Common myeloid progenitor, CD34-positive (primary cell): Measurements from ENCODE around the gene KANK4.
A peak's percentile ranks its signal among the peaks of the same experiment; 100 is the strongest.

Experiments
- CTCF ChIA-PET: fragments of 350-600 bp; sonication (Branson Sonifier 250); formaldehyde crosslinking; loops from one replicate; lab custom pipeline; 2021; ENCODE audit warnings: antibody characterized with exemption; lab: Charles Lee
- POLR2A ChIA-PET: fragments of 350-600 bp; sonication (Branson Sonifier 250); formaldehyde crosslinking; loops from one replicate; lab custom pipeline; 2021; ENCODE audit warnings: antibody characterized with exemption; lab: Charles Lee
- DNase-seq, 3 donors: peaks; one replicate each; pipeline versions ENCODE4 v3.0.0 to v3.0.0-alpha.2; 2013
- H3K27ac ChIP-seq, 2 experiments: 1 replicate in 1 of 2; 2 replicates in 1 of 2; pipeline ENCODE4 v1.7.0; 2013; ENCODE audit warnings: inconsistent platforms in 2 of 2, low read length in 2 of 2, mild to moderate bottlenecking in 2 of 2, low read depth in 1 of 2, moderate library complexity in 1 of 2; ENCODE audit not compliant: severe bottlenecking in 2 of 2, insufficient read depth in 1 of 2, poor library complexity in 1 of 2
- H3K27me3 ChIP-seq, 5 experiments: replicated peaks in 2 of 5; 1 replicate in 3 of 5; 2 replicates in 2 of 5; pipeline versions ENCODE4 v1.6.1 to v1.7.0; 2013; ENCODE audit warnings: low read length in 4 of 5, mild to moderate bottlenecking in 2 of 5, moderate library complexity in 2 of 5, inconsistent platforms in 1 of 5; ENCODE audit not compliant: insufficient read depth in 5 of 5, control insufficient read depth in 4 of 5
- H3K36me3 ChIP-seq, 4 experiments: 1 replicate in 2 of 4; 2 replicates in 2 of 4; pipeline versions ENCODE4 v1.6.1 to v1.7.0; 2013; ENCODE audit warnings: low read length in 3 of 4, control low read depth in 1 of 4, mild to moderate bottlenecking in 1 of 4; ENCODE audit not compliant: control insufficient read depth in 4 of 4, insufficient read depth in 4 of 4
- H3K4me1 ChIP-seq, 4 experiments: 1 replicate in 3 of 4; 2 replicates in 1 of 4; pipeline versions ENCODE4 v1.6.1 to v1.7.1; 2013; ENCODE audit warnings: low read length in 3 of 4, mild to moderate bottlenecking in 3 of 4, control low read depth in 1 of 4, inconsistent platforms in 1 of 4, moderate library complexity in 1 of 4; ENCODE audit not compliant: control insufficient read depth in 4 of 4, insufficient read depth in 4 of 4; ENCODE audit errors: control extremely low read depth in 1 of 4
- H3K4me3 ChIP-seq, 7 experiments: 1 replicate in 4 of 7; 2 replicates in 3 of 7; pipeline versions ENCODE4 v1.5.1 to v1.7.0; 2013; ENCODE audit warnings: mild to moderate bottlenecking in 7 of 7, low read length in 6 of 7, moderate library complexity in 6 of 7, inconsistent platforms in 2 of 7, low read depth in 2 of 7, control low read depth in 1 of 7; ENCODE audit not compliant: insufficient read depth in 4 of 7, control insufficient read depth in 1 of 7; ENCODE audit errors: extremely low read depth in 1 of 7
- H3K9me3 ChIP-seq, 5 experiments: 1 replicate in 4 of 5; 2 replicates in 1 of 5; pipeline versions ENCODE4 v1.6.1 to v1.7.1; 2013; ENCODE audit warnings: low read length in 4 of 5, mild to moderate bottlenecking in 2 of 5, inconsistent platforms in 1 of 5, low read depth in 1 of 5, moderate library complexity in 1 of 5; ENCODE audit not compliant: control insufficient read depth in 4 of 5, insufficient read depth in 2 of 5; ENCODE audit errors: control extremely low read depth in 1 of 5
- WGBS: methylation state at CpG from one replicate; pipeline ENCODE4 v1.1.5; 2013; ENCODE audit not compliant: insufficient coverage; 5-methylcytosine and 5-hydroxymethylcytosine counted together

KANK4 gene

GRCh38 chr1:62285440-62285839 is 33.8 kb downstream of the KANK4 start:
- CTCF ChIA-PET = interaction anchor here (0.8 kb wide), 1 partner anchor 13 kb away, joined by 3 read pairs; no protein-coding TSS in a partner anchor

GRCh38 chr1:62283986-62284385 is 35.2 kb downstream of the KANK4 start:
- POLR2A ChIA-PET = no interaction called here
- Histone ChIP-seq H3K36me3 (no peaks in the 10 kb centered on the region), H3K4me3 (no peak overlapping the region), H3K27me3 (no peaks in the 10 kb centered on the region), H3K9me3 (no peaks in the 10 kb centered on the region), H3K27ac (no peak overlapping the region), H3K4me1 (peaks cover 4 to 58% (median 26%) of the 10 kb centered on the region in 4 experiments)
- CTCF ChIA-PET = interaction anchor here (0.6 to 1.0 kb wide), 4 partner anchors 10 to 371 kb away, joined by 3 to 4 read pairs (median 3); no protein-coding TSS in a partner anchor
- 13% methylated on average over 3 of the region's 5 CpGs for WGBS
- peak in 2 of 3 donors; percentile 72 to 78 for DNase-seq

More at GRCh38 chr1:62285440-62285839, 33.8 kb downstream of the KANK4 start:
- DNase-seq = no peak
- Histone ChIP-seq H3K4me1 (peaks cover 4 to 61% (median 27%) of the 10 kb centered on the region in 4 experiments), H3K9me3 (no peaks in the 10 kb centered on the region), H3K27me3 (no peaks in the 10 kb centered on the region), H3K27ac (no peak overlapping the region), H3K36me3 (no peaks in the 10 kb centered on the region), H3K4me3 (no peak overlapping the region)
- 78% methylated on average over 1 of the region's 1 CpG for WGBS
- POLR2A ChIA-PET = interaction anchor here (0.6 kb wide), 2 partner anchors 20 to 22 kb away, joined by 3 to 7 read pairs; no protein-coding TSS in a partner anchor

GRCh38 chr1:62282909-62283755 is 36.1 kb downstream of the KANK4 start:
- WGBS = 94% methylated on average over 5 of the region's 8 CpGs
- Histone ChIP-seq H3K4me3 (no peak overlapping the region), H3K9me3 (no peaks in the 10 kb centered on the region), H3K27me3 (no peaks in the 10 kb centered on the region), H3K27ac (no peak overlapping the region), H3K4me1 (peaks cover 4 to 50% (median 22%) of the 10 kb centered on the region in 4 experiments), H3K36me3 (no peaks in the 10 kb centered on the region)
- ChIA-PET POLR2A (no interaction called here), CTCF (interaction anchor here (0.7 to 1.1 kb wide), 2 partner anchors 9 to 11 kb away, joined by 3 to 5 read pairs; no protein-coding TSS in a partner anchor)
- no peak for DNase-seq

- Histone ChIP-seq H3K27ac (no peak overlapping the region), H3K27me3 (no peaks in the 10 kb centered on the region), H3K36me3 (no peaks in the 10 kb centered on the region), H3K9me3 (peaks cover 0 to 3% (median 0%) of the 10 kb centered on the region in 5 experiments), H3K4me1 (peaks cover 4 to 42% (median 20%) of the 10 kb centered on the region in 4 experiments), H3K4me3 (no peak overlapping the region)
- POLR2A ChIA-PET = no interaction called here
- 100% methylated on average over 2 of the region's 4 CpGs for WGBS
- CTCF ChIA-PET = interaction anchor here (1.1 kb wide), 1 partner anchor 12 kb away, joined by 5 read pairs; no protein-coding TSS in a partner anchor
- DNase-seq = no peak
Measured at GRCh38 chr1:62281922-62282555, 37.2 kb downstream of the KANK4 start.

GRCh38 chr1:62280960-62281465 is 38.2 kb downstream of the KANK4 start:
- DNase-seq = no peak
- H3K4me1 ChIP-seq = peaks cover 2 to 32% (median 10%) of the 10 kb centered on the region in 4 experiments
- 96% methylated on average over 2 of the region's 2 CpGs for WGBS
- H3K36me3 ChIP-seq = no peaks in the 10 kb centered on the region
- POLR2A ChIA-PET = no interaction called here
- no peak overlapping the region for H3K27ac ChIP-seq
- CTCF ChIA-PET = no interaction called here
- H3K4me3 ChIP-seq = no peak overlapping the region
- no peaks in the 10 kb centered on the region for H3K27me3 ChIP-seq
- H3K9me3 ChIP-seq = peaks cover 0 to 3% (median 0%) of the 10 kb centered on the region in 5 experiments

- ChIA-PET POLR2A (no interaction called here), CTCF (no interaction called here)
- no peaks in the 10 kb centered on the region for H3K36me3 ChIP-seq
- H3K27ac ChIP-seq = no peak overlapping the region
- H3K27me3 ChIP-seq = no peaks in the 10 kb centered on the region
- H3K4me3 ChIP-seq = no peak overlapping the region
- WGBS = 100% methylated on average over 3 of the region's 4 CpGs
- H3K4me1 ChIP-seq = peaks cover 2 to 25% (median 9%) of the 10 kb centered on the region in 4 experiments
- H3K9me3 ChIP-seq = peaks cover 0 to 3% (median 0%) of the 10 kb centered on the region in 5 experiments
- no peak for DNase-seq
Measured at GRCh38 chr1:62280150-62280549, 39.1 kb downstream of the KANK4 start.
